Neural cell (in vitro differentiated cells): ENCODE measurements around the gene TRABD2B.

Source experiments
- CTCF ChIP-seq: fragments of 450-650 bp; IDR thresholded peaks from 2 replicates; pipeline ENCODE4 v1.5.1; 2014; ENCODE audit warnings: antibody characterized with exemption, mild to moderate bottlenecking, moderate library complexity; ENCODE audit not compliant: poor library complexity, severe bottlenecking
- EP300 ChIP-seq: fragments of 450-650 bp; conservative IDR thresholded peaks from 2 replicates; pipeline ENCODE4 v1.6.1; 2014; ENCODE audit warnings: antibody characterized with exemption, mild to moderate bottlenecking, moderate library complexity; ENCODE audit not compliant: poor library complexity, severe bottlenecking
- EZH2 ChIP-seq: fragments of 200-600, 300-800 bp; shearing (Covaris generic), sonication (generic); IDR thresholded peaks from 2 replicates; pipeline ENCODE4 v1.6.1; 2014; ENCODE audit warnings: antibody characterized with exemption, low read length, borderline replicate concordance, mild to moderate bottlenecking; ENCODE audit not compliant: insufficient read depth, poor library complexity, severe bottlenecking
- MXI1 ChIP-seq: fragments of 450-650 bp; conservative IDR thresholded peaks from 2 replicates; pipeline ENCODE4 v1.6.1; 2014; ENCODE audit warnings: antibody characterized with exemption, mild to moderate bottlenecking; ENCODE audit not compliant: poor library complexity, severe bottlenecking
- POLR2AphosphoS5 ChIP-seq: IDR thresholded peaks from 2 replicates; pipeline ENCODE4 v1.6.1; 2012
- RAD21 ChIP-seq: fragments of 450-650 bp; conservative IDR thresholded peaks from 2 replicates; pipeline ENCODE4 v1.6.1; 2014; ENCODE audit warnings: antibody characterized with exemption, mild to moderate bottlenecking, moderate library complexity
- SMC3 ChIP-seq: fragments of 450-650 bp; conservative IDR thresholded peaks from 2 replicates; pipeline ENCODE4 v1.6.1; 2014; ENCODE audit warnings: antibody characterized with exemption, mild to moderate bottlenecking, moderate library complexity; ENCODE audit not compliant: poor library complexity
- TAF1 ChIP-seq: IDR thresholded peaks from 2 replicates; pipeline ENCODE4 v1.6.1; 2012; ENCODE audit warnings: low read depth
- TF ChIP-seq, protein P1 (sequence below): IDR thresholded peaks from 2 replicates; pipeline ENCODE4 v1.6.1; 2012; ENCODE audit warnings: borderline replicate concordance

- TF ChIP-seq CTCF (no peak), EP300 (no peak), TAF1 (no peak), EZH2 (no peak), POLR2AphosphoS5 (no peak), RAD21 (no peak), MXI1 (no peak), SMC3 (no peak)
- TF ChIP-seq, protein P1, sequence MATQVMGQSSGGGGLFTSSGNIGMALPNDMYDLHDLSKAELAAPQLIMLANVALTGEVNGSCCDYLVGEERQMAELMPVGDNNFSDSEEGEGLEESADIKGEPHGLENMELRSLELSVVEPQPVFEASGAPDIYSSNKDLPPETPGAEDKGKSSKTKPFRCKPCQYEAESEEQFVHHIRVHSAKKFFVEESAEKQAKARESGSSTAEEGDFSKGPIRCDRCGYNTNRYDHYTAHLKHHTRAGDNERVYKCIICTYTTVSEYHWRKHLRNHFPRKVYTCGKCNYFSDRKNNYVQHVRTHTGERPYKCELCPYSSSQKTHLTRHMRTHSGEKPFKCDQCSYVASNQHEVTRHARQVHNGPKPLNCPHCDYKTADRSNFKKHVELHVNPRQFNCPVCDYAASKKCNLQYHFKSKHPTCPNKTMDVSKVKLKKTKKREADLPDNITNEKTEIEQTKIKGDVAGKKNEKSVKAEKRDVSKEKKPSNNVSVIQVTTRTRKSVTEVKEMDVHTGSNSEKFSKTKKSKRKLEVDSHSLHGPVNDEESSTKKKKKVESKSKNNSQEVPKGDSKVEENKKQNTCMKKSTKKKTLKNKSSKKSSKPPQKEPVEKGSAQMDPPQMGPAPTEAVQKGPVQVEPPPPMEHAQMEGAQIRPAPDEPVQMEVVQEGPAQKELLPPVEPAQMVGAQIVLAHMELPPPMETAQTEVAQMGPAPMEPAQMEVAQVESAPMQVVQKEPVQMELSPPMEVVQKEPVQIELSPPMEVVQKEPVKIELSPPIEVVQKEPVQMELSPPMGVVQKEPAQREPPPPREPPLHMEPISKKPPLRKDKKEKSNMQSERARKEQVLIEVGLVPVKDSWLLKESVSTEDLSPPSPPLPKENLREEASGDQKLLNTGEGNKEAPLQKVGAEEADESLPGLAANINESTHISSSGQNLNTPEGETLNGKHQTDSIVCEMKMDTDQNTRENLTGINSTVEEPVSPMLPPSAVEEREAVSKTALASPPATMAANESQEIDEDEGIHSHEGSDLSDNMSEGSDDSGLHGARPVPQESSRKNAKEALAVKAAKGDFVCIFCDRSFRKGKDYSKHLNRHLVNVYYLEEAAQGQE, result no peak
Observed at GRCh38 chr1:48000883-48001282, 3.7 kb upstream of the TRABD2B start.
